Epithelial cell of esophagus (primary cell): ENCODE data around the gene CALD1.

ENCODE experiments used
- DNase-seq: peaks from one replicate; pipeline ENCODE4 v3.0.0; 2010; ENCODE audit warnings: low read depth
- H3K4me3 ChIP-seq: 2 replicates; pipeline ENCODE4 v1.5.1; 2011; ENCODE audit warnings: mild to moderate bottlenecking, low read length, control low read depth
- CTCF ChIP-seq: IDR thresholded peaks from 2 replicates; pipeline ENCODE4 v1.5.1; 2011; ENCODE audit warnings: low read depth, mild to moderate bottlenecking, low read length, control low read depth, inconsistent platforms; ENCODE audit not compliant: insufficient read depth; ENCODE audit errors: missing control alignments

Gene CALD1

DNA sequence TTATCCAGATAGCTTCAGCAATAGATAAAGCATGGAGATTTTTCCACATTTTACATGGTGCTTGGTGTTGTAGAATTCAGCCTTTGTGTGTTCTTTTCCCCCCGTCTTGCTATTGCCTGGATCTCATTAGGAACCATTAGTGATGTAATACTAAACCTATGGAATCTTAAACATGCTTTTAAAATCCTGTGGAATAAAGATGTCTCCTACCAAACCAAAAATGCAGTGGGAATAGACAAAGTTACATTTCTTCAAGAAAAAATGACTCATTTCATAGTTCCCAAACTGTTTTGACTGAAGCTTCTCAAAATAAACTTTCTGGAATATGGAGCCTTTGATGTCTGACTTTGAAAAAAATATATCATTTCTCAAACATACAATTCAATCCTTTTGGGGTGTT is 44.0 kb downstream of the CALD1 start:
- DNase-seq = no peak
- TF ChIP-seq CTCF = no peak
- H3K4me3 ChIP-seq = no peak overlapping the region

DNA sequence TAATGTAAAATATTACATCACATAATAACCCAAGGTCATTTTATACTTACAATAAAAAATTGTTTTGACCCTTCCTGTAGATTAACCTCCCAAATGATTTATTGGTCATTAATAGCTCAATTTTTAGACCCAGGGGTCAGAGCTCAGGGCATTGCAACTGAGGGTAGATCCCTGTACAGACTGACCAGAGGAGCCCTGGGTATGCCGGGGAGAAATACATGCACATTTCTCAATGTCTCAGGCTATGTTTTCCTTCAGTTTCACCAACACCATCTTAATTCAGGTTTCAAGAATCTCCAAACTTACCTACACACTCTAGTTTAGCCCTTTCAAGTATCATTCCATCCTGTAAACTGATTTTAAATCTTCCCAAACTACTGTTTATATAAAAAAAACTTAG is 46.2 kb downstream of the CALD1 start:
- H3K4me3 ChIP-seq = no peak overlapping the region
- TF ChIP-seq CTCF = no peak
- DNase-seq = no peak

GRCh38 chr7:134826105-134826504 is 46.7 kb downstream of the CALD1 start:
- DNase-seq = no peak
- no peak for TF ChIP-seq CTCF
- H3K4me3 ChIP-seq = no peak overlapping the region

GRCh38 chr7:134827436-134827835 is 48.0 kb downstream of the CALD1 start:
- no peak overlapping the region for H3K4me3 ChIP-seq
- no peak for DNase-seq
- TF ChIP-seq CTCF = no peak

DNA sequence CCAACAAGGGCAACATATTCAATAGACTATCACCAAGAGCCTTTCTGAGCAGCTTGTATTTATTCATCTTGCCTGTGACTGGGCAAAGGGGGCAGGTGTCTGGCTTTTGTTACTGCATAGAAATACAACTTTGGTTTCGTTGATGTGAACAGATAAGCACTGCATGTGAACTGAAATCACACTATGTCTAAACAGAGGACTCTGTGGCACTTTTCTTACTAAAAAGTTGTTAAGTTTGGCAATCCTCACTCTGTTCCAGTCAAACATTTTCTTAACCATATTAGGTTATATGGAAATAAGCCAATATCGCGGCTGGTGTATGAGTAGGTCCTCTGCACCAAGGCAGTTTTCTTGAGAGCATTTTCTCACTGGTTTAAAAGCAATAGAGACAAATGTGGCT is 48.5 kb downstream of the CALD1 start:
- TF ChIP-seq CTCF = no peak
- no peak overlapping the region for H3K4me3 ChIP-seq
- no peak for DNase-seq

DNA sequence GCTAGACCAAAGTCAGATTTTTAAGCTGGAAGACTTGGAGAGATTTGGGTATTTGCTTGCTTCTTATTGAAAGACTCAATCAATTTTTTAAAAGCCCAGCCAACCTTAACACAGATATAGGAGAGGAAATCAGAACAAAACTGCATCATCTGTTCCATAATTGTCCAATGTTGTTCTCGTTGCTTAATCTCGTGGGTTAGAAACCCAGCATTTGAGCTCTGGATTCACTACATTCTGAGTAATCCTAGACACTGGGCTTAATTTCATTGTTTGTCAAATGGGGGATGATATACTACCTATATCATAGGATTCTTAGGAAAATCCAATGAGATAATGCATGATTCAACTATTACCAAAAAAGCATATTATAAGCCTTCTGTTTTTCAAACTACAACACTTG is 48.9 kb downstream of the CALD1 start:
- H3K4me3 ChIP-seq = no peak overlapping the region
- no peak for TF ChIP-seq CTCF
- no peak for DNase-seq

GRCh38 chr7:134829380-134829986 is 50.0 kb downstream of the CALD1 start:
- no peak overlapping the region for H3K4me3 ChIP-seq
- TF ChIP-seq CTCF = no peak
- no peak for DNase-seq
